Measurements from ENCODE around the gene EIF2AK3. TPM values are rescaled to one million over a fixed set of nuclear protein-coding genes. Genes with fewer than 3 reads are reported as not detected.
A peak's percentile ranks its signal among the peaks of the same experiment; 100 is the strongest.
"Not testable (repeated sequence)": the region's sequence is repeated elsewhere in the genome, so short reads cannot be mapped to it uniquely, and the experiment has no call there.

EIF2AK3 gene
- 17.9 TPM for total RNA-seq

GRCh38 chr2:88627055-88627855 is at the start of gene EIF2AK3:
Gene EIF2AK3, minus strand, starts transcription at chr2:88627464. Its CDS starts 190 bp downstream, at chr2:88627274.
- DNase-seq (ENCODE audit: low spot score): peak; percentile 100

DNA sequence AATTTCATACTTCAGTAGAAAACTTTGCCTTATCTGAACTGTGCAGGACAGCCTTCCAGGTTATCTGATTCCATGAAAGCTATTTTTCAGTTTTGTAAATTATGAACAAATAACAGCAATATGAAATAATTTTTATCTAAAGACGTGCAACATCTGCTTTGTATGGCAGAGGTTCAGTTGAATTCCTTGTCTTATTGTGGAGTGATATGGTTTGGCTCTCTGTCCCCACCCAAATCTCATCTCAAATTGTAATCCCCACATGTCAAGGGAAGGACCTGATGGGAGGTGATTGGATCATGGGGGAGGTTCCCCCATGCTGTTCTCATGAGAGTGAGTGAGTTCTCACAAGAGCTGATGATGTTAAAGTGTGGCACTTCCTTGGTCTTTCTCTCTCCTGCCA is 46.1 kb upstream of the EIF2AK3 start:
- DNase-seq (ENCODE audit: low spot score): no peak

GRCh38 chr2:88671786-88672427 is 44.6 kb upstream of the EIF2AK3 start:
- no peak for DNase-seq (ENCODE audit: low spot score)

DNA sequence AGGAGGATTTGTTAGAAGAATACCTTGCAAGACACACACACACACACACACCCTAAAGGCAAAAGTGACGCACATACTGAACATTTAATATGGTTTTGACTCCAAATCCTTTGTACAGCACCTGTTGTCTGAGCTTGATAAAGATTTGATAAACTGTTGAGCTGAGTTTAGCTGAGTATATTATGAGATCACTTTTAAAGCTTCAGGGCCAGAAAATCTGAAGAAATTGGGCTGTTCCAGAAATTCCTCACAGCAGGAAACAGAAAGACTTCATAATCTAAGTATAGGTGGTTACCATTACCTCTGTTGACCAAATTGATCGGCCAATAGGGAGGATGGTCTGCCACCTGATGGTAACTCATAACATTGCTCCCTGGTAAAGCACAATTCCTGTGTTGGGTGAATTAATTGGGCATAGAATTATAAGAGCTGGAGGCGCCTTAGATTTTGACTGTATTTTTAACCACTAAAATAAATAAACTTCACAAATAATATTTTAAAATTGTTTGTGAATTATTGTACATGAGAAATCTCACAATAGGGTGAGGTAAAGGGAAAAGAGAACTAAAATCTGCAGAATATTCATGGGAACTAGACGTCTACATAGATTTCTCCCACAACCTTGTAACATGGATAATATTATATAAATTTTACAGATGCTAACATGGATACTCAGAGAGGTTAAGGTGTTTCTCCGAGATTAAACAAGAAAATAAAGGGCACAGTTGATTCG is 42.4 kb upstream of the EIF2AK3 start:
- DNase-seq (ENCODE audit: low spot score): peak; percentile 30

GRCh38 chr2:88668862-88669261 is 41.6 kb upstream of the EIF2AK3 start:
- DNase-seq (ENCODE audit: low spot score): no peak

- DNase-seq (ENCODE audit: low spot score): no peak
Observed at GRCh38 chr2:88667219-88667618, 40.0 kb upstream of the EIF2AK3 start.

DNA sequence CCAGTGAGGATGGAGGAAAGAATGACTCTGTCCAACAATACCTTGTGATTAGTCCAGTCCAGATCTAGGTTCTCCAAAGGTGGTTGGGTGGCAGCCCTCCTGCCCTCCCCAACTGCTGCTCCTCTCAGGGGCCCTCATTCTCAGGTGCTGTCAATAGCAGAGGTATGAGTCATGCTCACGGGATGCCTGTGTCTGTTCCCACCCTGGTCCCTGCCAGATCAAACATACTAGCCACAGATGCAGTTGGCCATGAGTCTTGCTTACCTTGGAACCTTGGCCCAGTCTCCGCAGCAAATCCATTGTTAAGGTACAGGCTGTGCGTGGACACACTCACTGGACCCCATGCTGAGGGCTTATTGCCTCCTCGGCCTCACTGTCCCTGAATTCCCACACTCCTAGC is 39.3 kb upstream of the EIF2AK3 start:
- peak; percentile 47 for DNase-seq (ENCODE audit: low spot score)

GRCh38 chr2:88660622-88661021 is 33.4 kb upstream of the EIF2AK3 start:
- DNase-seq (ENCODE audit: low spot score): no peak

DNA sequence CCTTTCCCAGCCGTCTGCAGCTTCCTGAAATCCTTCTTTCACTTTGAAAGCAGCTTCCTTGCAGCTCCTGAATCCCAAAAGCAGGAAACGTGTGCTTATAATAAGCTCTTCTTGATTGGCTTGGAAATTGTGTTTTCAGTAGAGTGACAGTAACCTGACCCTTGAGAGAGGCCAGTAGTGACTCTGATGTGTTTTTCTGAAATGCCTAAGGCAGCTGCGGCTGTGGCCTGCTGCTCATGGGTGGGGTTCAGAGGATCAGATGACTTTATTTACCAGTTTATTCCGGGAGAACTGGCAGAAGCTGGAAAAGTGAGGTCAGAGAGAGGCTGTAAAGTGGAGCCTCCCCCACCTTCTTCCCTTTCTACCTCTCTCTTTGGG is 32.3 kb upstream of the EIF2AK3 start:
- no peak for DNase-seq (ENCODE audit: low spot score)

DNA sequence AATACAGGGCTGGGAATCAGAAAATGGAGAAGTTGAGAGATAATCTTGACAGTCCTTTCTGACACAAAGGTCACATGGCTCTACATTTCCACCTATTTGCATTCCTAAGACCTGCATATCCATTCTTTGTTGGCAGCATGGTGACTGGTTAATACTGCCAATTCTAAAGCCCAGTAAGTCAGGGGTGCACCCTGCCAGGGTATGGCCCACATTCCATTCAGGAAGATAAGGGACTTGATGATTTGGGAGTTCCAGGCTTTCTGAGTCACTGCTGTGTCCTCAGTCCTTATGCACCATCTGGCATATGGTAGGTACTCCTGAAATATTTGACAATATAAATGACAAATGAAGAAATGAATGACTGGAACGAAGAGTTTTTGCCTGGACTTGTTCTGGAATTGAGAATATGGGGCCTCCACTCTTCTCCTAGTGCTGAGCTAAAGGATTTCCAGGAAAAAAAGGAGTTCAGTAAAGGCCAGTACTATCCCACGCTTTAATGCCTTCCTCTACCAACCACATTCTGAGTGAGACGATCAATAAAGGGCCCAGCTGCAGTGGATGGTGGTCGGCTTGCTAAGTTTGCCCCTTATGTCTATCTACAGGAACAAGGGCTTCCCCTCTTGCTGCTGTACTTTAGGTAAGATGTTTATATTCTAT is 31.7 kb upstream of the EIF2AK3 start:
- no peak for DNase-seq (ENCODE audit: low spot score)

GRCh38 chr2:88658326-88658725 is 31.1 kb upstream of the EIF2AK3 start:
- no peak for DNase-seq (ENCODE audit: low spot score)

- DNase-seq (ENCODE audit: low spot score): no peak
Observed at GRCh38 chr2:88657131-88657530, 29.9 kb upstream of the EIF2AK3 start.

- DNase-seq (ENCODE audit: low spot score): no peak
Observed at GRCh38 chr2:88656690-88657089, 29.4 kb upstream of the EIF2AK3 start.

DNA sequence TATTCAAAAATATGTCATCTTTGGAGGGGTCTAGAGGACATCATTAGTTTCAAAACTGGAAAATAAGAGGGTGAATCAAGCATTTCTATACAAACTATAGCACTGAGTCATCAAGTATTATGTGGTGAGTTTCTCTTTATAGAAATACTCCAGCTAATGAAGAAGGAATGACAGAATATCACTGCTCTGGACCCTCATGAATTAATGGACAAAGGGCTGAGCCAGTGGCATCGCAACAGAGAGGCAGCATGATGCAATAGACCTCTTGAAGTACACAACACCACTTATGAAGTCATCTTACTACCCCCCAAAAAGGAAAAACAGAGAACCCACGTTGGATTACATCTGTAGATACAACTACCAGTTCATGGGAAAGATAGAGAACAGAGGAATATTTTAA is 27.4 kb upstream of the EIF2AK3 start:
- no peak for DNase-seq (ENCODE audit: low spot score)

DNA sequence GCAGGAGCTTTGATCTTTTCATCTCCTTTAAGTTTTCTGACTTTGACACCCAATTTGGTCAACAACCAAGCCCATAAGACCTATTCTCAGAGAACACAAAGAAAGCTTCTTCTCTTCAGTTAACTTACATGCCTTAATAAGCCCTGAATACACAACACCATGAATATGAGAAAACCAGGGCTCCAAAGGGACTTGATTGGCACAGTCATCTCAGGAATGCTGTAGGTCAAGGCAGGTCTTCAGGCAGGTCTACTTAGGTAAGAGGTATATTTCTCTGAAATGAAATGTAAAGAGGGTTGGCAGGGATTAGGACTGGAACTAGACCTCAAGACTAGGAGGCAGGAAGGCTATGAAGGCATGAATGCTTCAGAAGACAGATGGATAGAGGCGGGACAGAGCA is 24.4 kb upstream of the EIF2AK3 start:
- DNase-seq (ENCODE audit: low spot score): no peak

- DNase-seq (ENCODE audit: low spot score): not testable (repeated sequence)
Observed at GRCh38 chr2:88645291-88645882, 18.1 kb upstream of the EIF2AK3 start.

DNA sequence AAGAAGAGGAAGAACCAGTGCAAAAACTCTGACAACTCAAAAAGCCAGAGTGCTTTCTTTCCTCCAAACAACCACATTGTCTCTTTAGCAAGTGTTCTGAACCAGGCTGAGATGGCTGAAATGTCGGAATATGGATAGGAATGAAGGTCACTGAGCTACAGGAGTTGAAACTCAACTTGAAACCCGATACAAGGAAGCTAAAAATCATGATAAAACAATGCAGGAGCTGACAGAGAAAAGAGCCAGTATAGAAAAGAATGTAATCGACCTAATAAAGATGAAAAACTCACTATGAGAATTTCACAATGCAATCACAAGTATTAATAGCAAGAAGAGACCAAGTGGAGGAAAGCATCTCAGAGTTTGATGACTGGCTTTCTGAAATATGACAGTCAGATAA is 15.0 kb upstream of the EIF2AK3 start:
- no peak for DNase-seq (ENCODE audit: low spot score)

DNA sequence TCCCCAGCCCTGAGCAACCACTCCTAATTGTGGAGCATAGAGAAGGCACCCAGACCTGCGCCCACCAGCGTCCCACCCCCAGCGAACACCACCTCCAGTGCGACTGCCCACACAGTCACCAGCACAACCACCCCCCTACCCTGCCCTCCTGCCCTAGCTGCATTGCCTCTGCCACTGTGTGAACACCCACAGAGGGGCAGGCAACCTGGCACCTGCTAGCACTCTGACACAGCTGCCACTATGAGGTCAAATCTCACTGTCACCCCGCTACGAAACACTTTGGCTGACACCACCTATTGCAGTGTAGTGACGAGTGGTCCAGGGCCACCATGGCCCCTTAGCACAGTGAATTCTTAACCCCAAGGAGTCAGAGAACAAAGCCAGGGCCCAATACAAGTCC is 14.1 kb upstream of the EIF2AK3 start:
- no peak for DNase-seq (ENCODE audit: low spot score)

GRCh38 chr2:88639865-88640264 is 12.6 kb upstream of the EIF2AK3 start:
- no peak for DNase-seq (ENCODE audit: low spot score)

GRCh38 chr2:88638743-88639142 is 11.5 kb upstream of the EIF2AK3 start:
- no peak for DNase-seq (ENCODE audit: low spot score)

DNA sequence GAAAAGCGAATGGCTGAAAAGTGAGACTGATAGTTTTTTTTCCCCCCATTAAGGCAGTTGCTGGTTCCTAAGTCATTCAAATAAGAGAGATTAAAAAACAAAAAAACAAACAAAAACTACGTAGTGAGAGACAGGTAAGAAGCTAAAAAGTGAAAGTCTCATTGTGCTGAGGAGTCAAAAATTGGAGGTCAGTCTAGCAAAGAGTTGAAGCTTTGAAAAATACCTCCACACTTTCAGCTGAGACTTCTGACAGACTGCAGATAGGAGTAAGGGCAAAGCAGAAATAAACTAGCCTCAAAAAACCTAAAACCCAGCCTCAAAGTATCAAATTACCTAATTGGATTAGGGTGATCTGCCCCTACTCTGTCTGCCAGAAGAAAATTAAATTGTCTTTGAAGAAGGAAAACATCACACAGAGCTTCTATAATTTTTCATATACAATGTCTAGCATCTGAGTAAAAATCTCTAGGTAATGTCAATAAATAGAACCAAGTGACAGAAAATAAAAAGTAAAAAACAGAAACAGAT is 10.9 kb upstream of the EIF2AK3 start:
- no peak for DNase-seq (ENCODE audit: low spot score)

DNA sequence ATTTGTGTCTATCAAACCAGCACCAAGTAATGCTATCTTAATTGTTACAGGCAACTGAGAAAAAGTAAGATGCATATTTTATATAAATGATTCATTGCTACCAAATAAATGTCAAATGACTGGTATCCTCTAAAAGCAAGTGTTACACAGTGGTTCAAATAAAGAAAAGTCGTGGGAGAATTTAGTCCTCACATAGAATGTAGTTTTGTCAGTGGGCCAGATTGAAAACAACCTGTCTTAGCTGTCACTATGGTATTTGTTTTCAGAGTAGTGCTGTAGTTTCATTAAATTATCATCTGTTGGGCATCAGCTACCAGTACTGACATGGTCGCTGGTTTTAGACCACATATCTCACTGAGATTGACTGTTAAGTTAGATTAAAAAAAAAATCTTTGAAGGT is 10.2 kb upstream of the EIF2AK3 start:
- DNase-seq (ENCODE audit: low spot score): no peak

Measured in mucosa of gallbladder (tissue), 1 donor.